ENCODE results near the gene PPP2R2C.

The PPP2R2C gene

GRCh38 chr4:6472387-6473263 is at the start of gene PPP2R2C:
PPP2R2C (minus strand) TSS chr4:6472614; CDS start chr4:6472229, 385 bp downstream.
- no peak within 1 kb of the TSS for H3K4me3 ChIP-seq (ENCODE audit: low read depth, low read length)
- no peak for DNase-seq (ENCODE audit: low read depth)

- no peak for DNase-seq (ENCODE audit: low read depth)
- no peak overlapping the region for H3K4me3 ChIP-seq (ENCODE audit: low read depth, low read length)
These were observed 48.6 kb upstream of the PPP2R2C start for GRCh38 chr4:6520978-6521377.

GRCh38 chr4:6520051-6520636 is 47.7 kb upstream of the PPP2R2C start:
- no peak for DNase-seq (ENCODE audit: low read depth)

GRCh38 chr4:6517171-6517570 is 44.8 kb upstream of the PPP2R2C start:
- H3K4me3 ChIP-seq (ENCODE audit: low read depth, low read length): no peak overlapping the region
- DNase-seq (ENCODE audit: low read depth): no peak

More at GRCh38 chr4:6520051-6520636, 47.7 kb upstream of the PPP2R2C start:
- no peak overlapping the region for H3K4me3 ChIP-seq (ENCODE audit: low read depth, low read length)

- DNase-seq (ENCODE audit: low read depth): no peak
These were observed 44.3 kb upstream of the PPP2R2C start for GRCh38 chr4:6516762-6517161.

GRCh38 chr4:6516281-6516680 is 43.9 kb upstream of the PPP2R2C start:
- DNase-seq (ENCODE audit: low read depth): no peak
- H3K4me3 ChIP-seq (ENCODE audit: low read depth, low read length): no peak overlapping the region

More at GRCh38 chr4:6516762-6517161, 44.3 kb upstream of the PPP2R2C start:
- no peak overlapping the region for H3K4me3 ChIP-seq (ENCODE audit: low read depth, low read length)

- H3K4me3 ChIP-seq (ENCODE audit: low read depth, low read length): no peak overlapping the region
- no peak for DNase-seq (ENCODE audit: low read depth)
These were observed 41.3 kb upstream of the PPP2R2C start for GRCh38 chr4:6513678-6514077.

GRCh38 chr4:6509587-6509986 is 37.2 kb upstream of the PPP2R2C start:
- no peak for DNase-seq (ENCODE audit: low read depth)
- no peak overlapping the region for H3K4me3 ChIP-seq (ENCODE audit: low read depth, low read length)

- H3K4me3 ChIP-seq (ENCODE audit: low read depth, low read length): no peak overlapping the region
- DNase-seq (ENCODE audit: low read depth): no peak
These were observed 34.9 kb upstream of the PPP2R2C start for GRCh38 chr4:6507345-6507744.

GRCh38 chr4:6506616-6507140 is 34.3 kb upstream of the PPP2R2C start:
- H3K4me3 ChIP-seq (ENCODE audit: low read depth, low read length): no peak overlapping the region
- no peak for DNase-seq (ENCODE audit: low read depth)

GRCh38 chr4:6504900-6505496 is 32.6 kb upstream of the PPP2R2C start:
- H3K4me3 ChIP-seq (ENCODE audit: low read depth, low read length): no peak overlapping the region
- DNase-seq (ENCODE audit: low read depth): no peak

- no peak for DNase-seq (ENCODE audit: low read depth)
- H3K4me3 ChIP-seq (ENCODE audit: low read depth, low read length): no peak overlapping the region
These were observed 30.5 kb upstream of the PPP2R2C start for GRCh38 chr4:6502747-6503465.

- H3K4me3 ChIP-seq (ENCODE audit: low read depth, low read length): no peak overlapping the region
- no peak for DNase-seq (ENCODE audit: low read depth)
These were observed 29.7 kb upstream of the PPP2R2C start for GRCh38 chr4:6502147-6502546.

- no peak overlapping the region for H3K4me3 ChIP-seq (ENCODE audit: low read depth, low read length)
- no peak for DNase-seq (ENCODE audit: low read depth)
These were observed 28.8 kb upstream of the PPP2R2C start for GRCh38 chr4:6501171-6501570.

- no peak for DNase-seq (ENCODE audit: low read depth)
- H3K4me3 ChIP-seq (ENCODE audit: low read depth, low read length): no peak overlapping the region
These were observed 28.2 kb upstream of the PPP2R2C start for GRCh38 chr4:6500481-6501140.

GRCh38 chr4:6499238-6499600 is 26.8 kb upstream of the PPP2R2C start:
- DNase-seq (ENCODE audit: low read depth): no peak
- H3K4me3 ChIP-seq (ENCODE audit: low read depth, low read length): no peak overlapping the region

- DNase-seq (ENCODE audit: low read depth): no peak
These were observed 26.3 kb upstream of the PPP2R2C start for GRCh38 chr4:6498511-6499237.

GRCh38 chr4:6497796-6498195 is 25.4 kb upstream of the PPP2R2C start:
- DNase-seq (ENCODE audit: low read depth): no peak
- H3K4me3 ChIP-seq (ENCODE audit: low read depth, low read length): no peak overlapping the region

More at GRCh38 chr4:6498511-6499237, 26.3 kb upstream of the PPP2R2C start:
- H3K4me3 ChIP-seq (ENCODE audit: low read depth, low read length): no peak overlapping the region

GRCh38 chr4:6495736-6496135 is 23.3 kb upstream of the PPP2R2C start:
- DNase-seq (ENCODE audit: low read depth): no peak
- no peak overlapping the region for H3K4me3 ChIP-seq (ENCODE audit: low read depth, low read length)

All from skeletal muscle cell (primary cell).